Neural crest cell (in vitro differentiated cells): ENCODE measurements around the gene RBFOX1. TPM values are rescaled to one million over a fixed set of nuclear protein-coding genes. Genes with fewer than 3 reads are reported as not detected.

Experiments
- DNase-seq: peaks from one replicate; pipeline ENCODE4 v3.0.0; 2021; ENCODE audit warnings: low read depth, mixed read lengths, low spot score
- H3K27ac Mint-ChIP-seq: one replicate; pipeline ENCODE4 v1.8.0; 2021; ENCODE audit warnings: mild to moderate bottlenecking, mixed read lengths; ENCODE audit not compliant: unreplicated experiment
- H3K27me3 Mint-ChIP-seq: 2 replicates; pipeline ENCODE4 v1.8.0; 2021; ENCODE audit warnings: low read depth, mild to moderate bottlenecking, mixed read lengths
- H3K36me3 Mint-ChIP-seq: 2 replicates; pipeline ENCODE4 v1.8.0; 2021; ENCODE audit warnings: low read depth, mild to moderate bottlenecking, mixed read lengths
- H3K4me1 Mint-ChIP-seq: 2 replicates; pipeline ENCODE4 v1.8.0; 2021; ENCODE audit warnings: mixed read lengths
- H3K4me3 Mint-ChIP-seq: one replicate; pipeline ENCODE4 v1.8.0; 2021; ENCODE audit warnings: mild to moderate bottlenecking, mixed read lengths
- H3K9me3 Mint-ChIP-seq: 2 replicates; pipeline ENCODE4 v1.8.0; 2021; ENCODE audit warnings: mixed read lengths
- total RNA-seq: library from RNA; stranded (reverse); gene quantifications from 2 replicates; pipeline ENCODE4 v1.2.1, GENCODE V29; 2021
- TF ChIP-seq, protein P1 (sequence below): fragments of 200-600 bp; sonication (generic); conservative IDR thresholded peaks from 2 replicates; pipeline ENCODE4 v1.5.0; 2021; ENCODE audit warnings: antibody characterized with exemption, mild to moderate bottlenecking

Gene RBFOX1
- total RNA-seq, 1 donor from 2014 or later, result 1.4 TPM

DNA sequence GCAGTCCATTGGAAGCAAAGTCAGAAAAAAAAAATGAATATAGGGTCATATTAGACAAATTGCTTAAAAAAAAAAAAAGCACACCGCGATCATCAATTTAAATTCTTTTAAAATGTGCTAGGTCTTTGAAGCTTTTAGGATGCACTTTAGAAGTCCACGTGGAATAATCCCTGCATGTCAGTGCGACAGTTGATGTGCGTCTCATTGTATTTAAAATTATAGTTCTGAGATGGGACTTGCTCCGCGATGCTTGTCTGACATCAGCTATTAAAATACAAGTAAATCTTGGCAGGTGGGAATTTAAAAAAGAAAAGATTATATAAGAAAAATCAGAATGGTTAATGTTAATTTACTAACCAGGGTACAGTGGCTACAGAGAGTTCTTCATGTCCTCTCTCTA, 105.2 kb downstream of the RBFOX1 start:
- no peak overlapping the region for H3K27ac Mint-ChIP-seq
- peaks cover 3% of the 10 kb centered on the region for H3K9me3 Mint-ChIP-seq
- H3K27me3 Mint-ChIP-seq, result peaks cover 5% of the 10 kb centered on the region
- TF ChIP-seq, protein P1, sequence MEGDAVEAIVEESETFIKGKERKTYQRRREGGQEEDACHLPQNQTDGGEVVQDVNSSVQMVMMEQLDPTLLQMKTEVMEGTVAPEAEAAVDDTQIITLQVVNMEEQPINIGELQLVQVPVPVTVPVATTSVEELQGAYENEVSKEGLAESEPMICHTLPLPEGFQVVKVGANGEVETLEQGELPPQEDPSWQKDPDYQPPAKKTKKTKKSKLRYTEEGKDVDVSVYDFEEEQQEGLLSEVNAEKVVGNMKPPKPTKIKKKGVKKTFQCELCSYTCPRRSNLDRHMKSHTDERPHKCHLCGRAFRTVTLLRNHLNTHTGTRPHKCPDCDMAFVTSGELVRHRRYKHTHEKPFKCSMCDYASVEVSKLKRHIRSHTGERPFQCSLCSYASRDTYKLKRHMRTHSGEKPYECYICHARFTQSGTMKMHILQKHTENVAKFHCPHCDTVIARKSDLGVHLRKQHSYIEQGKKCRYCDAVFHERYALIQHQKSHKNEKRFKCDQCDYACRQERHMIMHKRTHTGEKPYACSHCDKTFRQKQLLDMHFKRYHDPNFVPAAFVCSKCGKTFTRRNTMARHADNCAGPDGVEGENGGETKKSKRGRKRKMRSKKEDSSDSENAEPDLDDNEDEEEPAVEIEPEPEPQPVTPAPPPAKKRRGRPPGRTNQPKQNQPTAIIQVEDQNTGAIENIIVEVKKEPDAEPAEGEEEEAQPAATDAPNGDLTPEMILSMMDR, result no peak
- no peaks in the 10 kb centered on the region for H3K36me3 Mint-ChIP-seq
- DNase-seq, result no peak
- H3K4me1 Mint-ChIP-seq, result peaks cover 6% of the 10 kb centered on the region
- H3K4me3 Mint-ChIP-seq, result no peak overlapping the region

DNA sequence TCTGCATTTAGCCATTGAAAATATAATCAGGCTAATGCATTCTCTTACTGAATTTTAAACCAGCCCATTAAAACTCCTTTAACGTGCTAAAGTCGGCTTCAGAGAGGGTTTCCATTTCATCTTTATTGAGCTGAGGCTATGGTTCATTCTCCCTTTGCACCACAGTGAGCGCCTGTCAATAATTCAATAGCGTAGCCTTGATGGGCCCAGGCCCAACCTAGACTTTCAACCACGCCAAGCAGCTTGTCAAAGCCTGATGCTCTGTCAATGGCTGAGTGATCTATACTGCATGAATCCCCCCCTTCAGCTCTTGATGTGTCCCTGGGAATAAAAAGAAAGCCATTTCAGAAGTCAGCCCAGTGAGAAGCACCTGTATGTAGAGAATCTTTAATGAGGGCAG, 106.0 kb downstream of the RBFOX1 start:
- no peak overlapping the region for H3K4me3 Mint-ChIP-seq

DNA sequence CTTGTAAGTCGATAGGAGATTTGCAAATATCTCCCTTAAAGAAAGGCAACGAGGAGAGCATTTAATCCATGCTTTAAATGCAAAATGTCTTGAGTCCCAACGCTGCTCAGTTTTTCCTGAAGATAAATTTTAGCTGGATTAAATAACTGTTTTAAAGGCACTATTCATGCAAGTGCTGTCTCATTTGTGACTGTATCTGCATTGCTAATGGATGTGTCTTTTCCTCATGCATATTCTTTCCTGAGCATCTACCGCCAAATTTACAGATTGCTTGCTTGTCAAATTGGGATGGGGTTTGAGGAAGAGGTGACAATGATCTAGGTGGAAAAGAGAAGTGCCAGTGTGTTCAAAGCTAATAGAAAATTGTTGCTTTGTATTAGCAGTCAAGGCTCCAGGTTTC, 106.9 kb downstream of the RBFOX1 start:
- TF ChIP-seq, protein P1, result no peak
- Mint-ChIP-seq H3K27ac (no peak overlapping the region), H3K9me3 (peaks cover 3% of the 10 kb centered on the region), H3K36me3 (no peaks in the 10 kb centered on the region), H3K4me1 (peaks cover 7% of the 10 kb centered on the region), H3K27me3 (no peaks in the 10 kb centered on the region), H3K4me3 (no peak overlapping the region)
- DNase-seq, result no peak

More for the DNA sequence above, 106.0 kb downstream of the RBFOX1 start:
- peaks cover 7% of the 10 kb centered on the region for H3K4me1 Mint-ChIP-seq
- no peaks in the 10 kb centered on the region for H3K36me3 Mint-ChIP-seq
- H3K27ac Mint-ChIP-seq, result no peak overlapping the region
- TF ChIP-seq, protein P1, result no peak
- no peak for DNase-seq
- H3K27me3 Mint-ChIP-seq, result peaks cover under 1% of the 10 kb centered on the region
- H3K9me3 Mint-ChIP-seq, result peaks cover 3% of the 10 kb centered on the region

DNA sequence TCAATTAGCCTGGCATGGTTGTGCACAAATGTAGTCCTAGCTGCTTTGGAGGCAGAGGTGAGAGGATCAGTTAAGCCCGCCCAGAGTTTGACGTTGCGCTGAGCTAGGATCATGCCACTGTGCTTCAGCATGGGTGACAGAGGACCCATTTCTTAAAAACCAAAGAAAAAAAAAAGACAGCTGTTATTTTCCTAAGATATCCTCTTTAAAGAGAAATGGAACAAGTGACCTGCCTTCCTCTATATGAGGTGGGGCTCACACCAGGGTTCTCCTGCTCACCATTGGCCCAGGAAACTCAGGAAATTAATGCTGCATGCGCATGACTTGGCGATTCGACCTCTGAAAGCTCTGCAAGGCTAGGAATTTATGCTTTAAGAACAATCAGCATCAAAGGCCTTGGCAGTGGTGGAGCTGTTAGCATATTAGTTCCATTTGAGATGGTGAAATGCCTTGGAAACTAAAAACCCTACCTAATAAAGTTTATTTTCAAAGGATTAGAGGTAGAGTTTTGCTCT, 108.3 kb downstream of the RBFOX1 start:
- H3K9me3 Mint-ChIP-seq, result no peaks in the 10 kb centered on the region
- H3K36me3 Mint-ChIP-seq, result no peaks in the 10 kb centered on the region
- no peak for DNase-seq
- TF ChIP-seq, protein P1, result no peak
- no peaks in the 10 kb centered on the region for H3K27me3 Mint-ChIP-seq
- H3K4me1 Mint-ChIP-seq, result peaks cover 7% of the 10 kb centered on the region
- H3K4me3 Mint-ChIP-seq, result no peak overlapping the region
- H3K27ac Mint-ChIP-seq, result no peak overlapping the region

DNA sequence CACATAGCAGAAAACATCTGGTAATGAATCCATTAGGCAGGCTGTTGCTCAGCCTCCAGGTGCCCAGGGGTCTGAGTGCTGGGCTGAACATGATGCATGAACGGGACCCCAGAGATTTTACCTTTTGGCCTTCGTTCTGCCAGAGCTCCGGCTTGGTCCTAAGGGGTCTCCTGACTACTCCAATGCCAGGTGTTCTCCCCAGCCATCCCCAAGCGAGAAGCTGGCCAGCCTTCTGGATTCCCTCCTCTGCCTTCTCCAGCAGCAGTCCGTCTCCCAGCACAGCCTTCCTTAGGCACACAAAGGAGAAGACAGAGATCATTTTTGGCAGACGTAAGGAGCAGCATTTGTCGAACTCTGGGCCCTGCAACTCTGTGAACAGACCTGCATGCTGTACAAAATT, 109.4 kb downstream of the RBFOX1 start:
- peaks cover 5% of the 10 kb centered on the region for H3K9me3 Mint-ChIP-seq

More for the DNA sequence above, 109.4 kb downstream of the RBFOX1 start:
- Mint-ChIP-seq H3K4me3 (no peak overlapping the region), H3K36me3 (no peaks in the 10 kb centered on the region), H3K27ac (no peak overlapping the region), H3K4me1 (peaks cover 7% of the 10 kb centered on the region), H3K27me3 (no peaks in the 10 kb centered on the region)
- TF ChIP-seq, protein P1, result no peak
- DNase-seq, result no peak
